ENCODE measurements around the gene DBET.
"Not testable (repeated sequence)": the region's sequence is repeated elsewhere in the genome, so short reads cannot be mapped to it uniquely, and the experiment has no call there.

GRCh38 chr4:190114991-190115390, 50.7 kb downstream of the DBET start:
- TF ChIP-seq CTCF (IDR thresholded peaks at IDR 0.05); EP300 (IDR thresholded peaks at IDR 0.05; ENCODE audit: low read depth): not testable (repeated sequence)

All from transverse colon (tissue), 3 donors.